Thyroid gland (tissue), 4 donors: Measurements from ENCODE around the gene KAT6B. TPM values are rescaled to one million over a fixed set of nuclear protein-coding genes. Genes with fewer than 3 reads are reported as not detected.

Experiments
- DNase-seq, 2 donors: peaks; one replicate each; pipeline ENCODE4 v3.0.0-alpha.2; 2019
- H3K27ac ChIP-seq, 3 donors: fragments of 200-600 bp; sonication (generic); 1 replicate in 2 of 3; 2 replicates in 1 of 3; pipeline ENCODE4 v1.5.1; 2016 to 2019; ENCODE audit warnings: mild to moderate bottlenecking in 1 of 3, moderate library complexity in 1 of 3
- H3K27me3 ChIP-seq: fragments of 200-600 bp; sonication (generic); one replicate; pipeline ENCODE4 v1.5.1; 2019
- H3K36me3 ChIP-seq, 2 donors: fragments of 200-600 bp; sonication (generic); one replicate each; pipeline ENCODE4 v1.5.1; 2016 to 2019
- H3K4me1 ChIP-seq, 2 donors: fragments of 200-600 bp; sonication (generic); one replicate each; pipeline ENCODE4 v1.5.1; 2017 to 2019
- H3K4me3 ChIP-seq, 3 donors: fragments of 200-600 bp; sonication (generic); replicated peaks in 1 of 3; 1 replicate in 2 of 3; 2 replicates in 1 of 3; pipeline ENCODE4 v1.5.1; 2016; ENCODE audit warnings: mild to moderate bottlenecking in 1 of 3
- H3K9me3 ChIP-seq: fragments of 200-600 bp; sonication (generic); one replicate; pipeline ENCODE4 v1.5.1; 2017
- CTCF ChIP-seq, 6 experiments: fragments of 200-600 bp in 3 of 6; fragments of 450-650 bp in 3 of 6; sonication (generic) in 3 of 6; IDR thresholded peaks; one replicate each; pipeline ENCODE4 v1.5.1; 2016 to 2019; ENCODE audit warnings: antibody characterized with exemption in 6 of 6, mild to moderate bottlenecking in 2 of 6, inconsistent platforms in 1 of 6, moderate library complexity in 1 of 6
- POLR2A ChIP-seq, 2 donors: fragments of 450-650 bp; IDR thresholded peaks; one replicate each; pipeline ENCODE4 v1.6.1; 2017; ENCODE audit warnings: antibody characterized with exemption in 2 of 2, mild to moderate bottlenecking in 2 of 2, moderate library complexity in 1 of 2
- WGBS, 2 donors: methylation state at CpG; one replicate each; pipeline ENCODE4 v1.1.5; 2017; 5-methylcytosine and 5-hydroxymethylcytosine counted together
- intact Hi-C: fragments of 100-400 bp; cut with DNase I; formaldehyde crosslinking; loops from one replicate; pipeline ENCODE4 v1.15.1; 2023
- total RNA-seq, 4 donors: library from RNA; depleted of rRNA; stranded (reverse); fragments of >200 nt; gene quantifications; one replicate each; pipeline ENCODE4 v1.2.3, GENCODE V29; 2016

Gene KAT6B
- total RNA-seq, 4 donors from 2014 or later, result 56.5 to 115 (median 76.3) TPM

DNA sequence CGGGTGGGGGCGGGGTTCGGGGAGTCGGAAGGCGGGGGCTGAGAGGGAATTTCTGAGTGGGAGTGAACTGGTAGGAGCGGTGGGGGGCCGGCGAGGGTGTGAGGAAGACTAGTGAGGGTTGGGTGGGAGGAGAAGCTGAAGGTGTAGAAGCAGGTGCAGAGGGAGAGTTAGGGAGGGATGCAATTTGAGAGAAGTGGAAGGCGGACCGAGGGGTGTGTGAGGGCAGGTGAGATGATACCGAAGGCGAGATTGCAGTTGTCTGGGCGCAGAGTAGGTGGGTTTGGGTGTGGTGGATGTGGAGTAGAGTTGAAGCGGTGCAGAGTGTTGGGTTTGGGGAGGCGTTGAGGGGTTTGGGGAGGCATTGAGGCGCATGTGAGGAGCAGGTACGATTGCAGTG lies 643 bp downstream of the KAT6B start:
- DNase-seq, result no peak
- Histone ChIP-seq H3K27me3 (no peaks in the 10 kb centered on the region), H3K4me3 (peak overlapping the region in 2 of 3 donors; percentile 43 to 74), H3K4me1 (peaks cover 30 to 34% of the 10 kb centered on the region in 2 donors), H3K27ac (peak overlapping the region in 2 of 3 donors; percentile 99 to 100), H3K36me3 (no peaks in the 10 kb centered on the region), H3K9me3 (no peaks in the 10 kb centered on the region)
- 5 to 8% methylated on average over 17 of the region's 17 CpGs for WGBS, 2 donors
- intact Hi-C loops, result loop anchor here (10.0 kb wide), 1 partner anchor 408 kb away; the partner anchor contains the start of gene COMTD1
- TF ChIP-seq CTCF (IDR thresholded peaks at IDR 0.05), result no peak
- no peak for TF ChIP-seq POLR2A (IDR thresholded peaks at IDR 0.05)

GRCh38 chr10:74827694-74828093 lies 1.3 kb downstream of the KAT6B start:
- Histone ChIP-seq H3K4me3 (peak overlapping the region in 1 of 3 donors; percentile 74), H3K27me3 (no peaks in the 10 kb centered on the region), H3K27ac (no peak overlapping the region), H3K36me3 (no peaks in the 10 kb centered on the region), H3K4me1 (peaks cover 23 to 27% of the 10 kb centered on the region in 2 donors), H3K9me3 (no peaks in the 10 kb centered on the region)
- no peak for TF ChIP-seq POLR2A (IDR thresholded peaks at IDR 0.05)
- no peak for TF ChIP-seq CTCF (IDR thresholded peaks at IDR 0.05)
- intact Hi-C loops, result loop anchor here (10.0 kb wide), 1 partner anchor 407 kb away; the partner anchor contains the start of gene COMTD1
- DNase-seq, result no peak
- 87 to 91% methylated on average over 7 of the region's 7 CpGs for WGBS, 2 donors

- WGBS, 2 donors, result 76 to 84% methylated on average over 4 of the region's 4 CpGs
These were observed 2.5 kb downstream of the KAT6B start for GRCh38 chr10:74828946-74829345.

DNA sequence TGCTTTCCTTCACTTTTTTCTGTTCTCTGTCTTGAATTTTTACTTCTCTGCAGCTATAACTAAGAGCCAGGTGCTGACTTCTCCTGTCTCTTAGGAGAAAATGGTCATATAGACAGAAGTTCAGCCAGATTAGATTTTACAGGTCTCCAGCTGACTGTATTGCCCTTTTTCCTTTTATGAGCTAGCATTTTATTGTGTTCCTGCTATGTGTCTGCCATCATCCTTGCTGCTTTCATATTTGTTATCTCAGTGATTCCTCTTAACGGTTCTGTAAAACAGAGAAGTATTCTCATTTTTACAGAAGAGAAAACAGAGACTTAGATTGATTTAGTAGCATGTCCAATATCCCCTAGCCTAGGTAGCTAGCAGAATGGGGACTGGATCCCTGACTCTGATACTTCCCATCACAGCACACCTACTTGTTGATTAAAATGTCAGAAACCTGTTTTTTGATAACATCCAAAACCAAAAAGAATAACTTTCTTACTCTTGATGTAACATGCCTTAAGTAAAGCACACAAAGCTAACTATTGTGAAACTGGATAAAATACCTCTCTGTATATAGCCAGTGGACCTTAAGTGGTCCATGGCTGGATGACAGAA lies 5.2 kb downstream of the KAT6B start:
- 43 to 54% methylated on average over 1 of the region's 1 CpG for WGBS, 2 donors
- Histone ChIP-seq H3K27me3 (no peaks in the 10 kb centered on the region), H3K27ac (no peak overlapping the region), H3K9me3 (no peaks in the 10 kb centered on the region), H3K4me3 (no peak overlapping the region), H3K36me3 (no peaks in the 10 kb centered on the region), H3K4me1 (peaks cover 15 to 16% of the 10 kb centered on the region in 2 donors)
- TF ChIP-seq POLR2A (IDR thresholded peaks at IDR 0.05), result no peak
- no peak for TF ChIP-seq CTCF (IDR thresholded peaks at IDR 0.05)
- no peak for DNase-seq
- intact Hi-C loops, result no loop called here

More at GRCh38 chr10:74828946-74829345, 2.5 kb downstream of the KAT6B start:
- no peak overlapping the region for H3K27ac ChIP-seq
- H3K4me1 ChIP-seq, result peaks cover 14 to 15% of the 10 kb centered on the region in 2 donors
- no peak for DNase-seq
- no peak for TF ChIP-seq POLR2A (IDR thresholded peaks at IDR 0.05)
- no peak for TF ChIP-seq CTCF (IDR thresholded peaks at IDR 0.05)
- H3K9me3 ChIP-seq, result no peaks in the 10 kb centered on the region
- intact Hi-C loops, result loop anchor here (10.0 kb wide), 1 partner anchor 406 kb away; the partner anchor contains the start of gene COMTD1
- H3K36me3 ChIP-seq, result no peaks in the 10 kb centered on the region
- no peaks in the 10 kb centered on the region for H3K27me3 ChIP-seq
- no peak overlapping the region for H3K4me3 ChIP-seq

- Histone ChIP-seq H3K4me3 (no peak overlapping the region), H3K27ac (no peak overlapping the region), H3K9me3 (no peaks in the 10 kb centered on the region), H3K4me1 (peaks cover 26 to 38% of the 10 kb centered on the region in 2 donors), H3K27me3 (no peaks in the 10 kb centered on the region), H3K36me3 (no peaks in the 10 kb centered on the region)
- 96 to 99% methylated on average over 3 of the region's 3 CpGs for WGBS, 2 donors
- intact Hi-C loops, result no loop called here
- DNase-seq, result no peak
- TF ChIP-seq POLR2A (IDR thresholded peaks at IDR 0.05), result no peak
- TF ChIP-seq CTCF (IDR thresholded peaks at IDR 0.05), result no peak
These were observed 9.6 kb downstream of the KAT6B start for GRCh38 chr10:74835963-74836362.
